HepG2 (cell line): ENCODE results near the gene PTPN12. TPM values are rescaled to one million over a fixed set of nuclear protein-coding genes. Genes with fewer than 3 reads are reported as not detected.

ENCODE experiments used
- AGO2 ChIP-seq: fragments of 200-400 bp; formaldehyde crosslinking; optimal IDR thresholded peaks from 2 replicates; pipeline ENCODE3; 2017; ENCODE audit warnings: mild to moderate bottlenecking, low read depth, low read length, moderate library complexity
- ARNT ChIP-seq: fragments of 450-650 bp; IDR thresholded peaks from 2 replicates; pipeline ENCODE4 v1.6.1; 2017
- CCAR2 ChIP-seq: fragments of 200-400 bp; formaldehyde crosslinking; optimal IDR thresholded peaks from 2 replicates; pipeline ENCODE3; 2018; ENCODE audit warnings: low read depth, mild to moderate bottlenecking, low read length, moderate library complexity
- GFI1 ChIP-seq: sonication (generic); formaldehyde crosslinking; IDR thresholded peaks from 2 replicates; pipeline ENCODE4 v1.5.0; 2020; ENCODE audit warnings: missing genetic modification reagents, mild to moderate bottlenecking, borderline replicate concordance
- HMGXB4 ChIP-seq, 2 experiments: sonication (generic) in 1 of 2; formaldehyde crosslinking in 1 of 2; IDR thresholded peaks; 2 replicates each; pipeline versions ENCODE4 v1.4.0 to v1.6.1; 2018 to 2020; ENCODE audit warnings: missing genetic modification reagents in 2 of 2, borderline replicate concordance in 1 of 2, low read depth in 1 of 2, mild to moderate bottlenecking in 1 of 2, missing biosample characterization in 1 of 2
- HNF4A ChIP-seq: sonication (generic); formaldehyde crosslinking; IDR thresholded peaks from 2 replicates; pipeline ENCODE4 v1.4.0; 2020; ENCODE audit warnings: missing genetic modification reagents
- KDM1A ChIP-seq: IDR thresholded peaks from 2 replicates; pipeline ENCODE4 v1.6.1; 2016; ENCODE audit warnings: missing compliant biosample characterization
- MAF1 ChIP-seq: sonication (generic); formaldehyde crosslinking; IDR thresholded peaks from 2 replicates; pipeline ENCODE4 v1.5.0; 2020; ENCODE audit warnings: missing genetic modification reagents, borderline replicate concordance
- MBD4 ChIP-seq: IDR thresholded peaks from 2 replicates; pipeline ENCODE4 v1.6.1; 2012; ENCODE audit warnings: low read length, inconsistent platforms, borderline replicate concordance
- RFX5 ChIP-seq: IDR thresholded peaks from 2 replicates; pipeline ENCODE4 v1.6.1; 2011; ENCODE audit warnings: low read depth, low read length, improper control_type of control experiment
- SAFB2 ChIP-seq: sonication (generic); formaldehyde crosslinking; IDR thresholded peaks from 2 replicates; pipeline ENCODE4 v1.5.1; 2020; ENCODE audit warnings: missing genetic modification reagents, low read depth, mild to moderate bottlenecking, borderline replicate concordance
- SIX4 ChIP-seq: sonication (generic); formaldehyde crosslinking; IDR thresholded peaks from 2 replicates; pipeline ENCODE4 v1.4.0; 2020; ENCODE audit warnings: missing genetic modification reagents
- SOX6 ChIP-seq, 2 experiments: fragments of 450-650 bp in 1 of 2; sonication (generic) in 1 of 2; formaldehyde crosslinking in 1 of 2; IDR thresholded peaks; 2 replicates each; pipeline versions ENCODE4 v1.4.0 to v1.6.1; 2017 to 2020; ENCODE audit warnings: antibody characterized with exemption in 1 of 2, mild to moderate bottlenecking in 1 of 2, missing genetic modification reagents in 1 of 2
- ZBTB1 ChIP-seq: sonication (generic); formaldehyde crosslinking; IDR thresholded peaks from 2 replicates; pipeline ENCODE4 v1.4.0; 2020; ENCODE audit warnings: missing genetic modification reagents, borderline replicate concordance
- ZBTB10 ChIP-seq: sonication (generic); formaldehyde crosslinking; IDR thresholded peaks from 2 replicates; pipeline ENCODE4 v1.4.0; 2020; ENCODE audit warnings: missing genetic modification reagents, borderline replicate concordance
- ZBTB34 ChIP-seq: sonication (generic); formaldehyde crosslinking; IDR thresholded peaks from 2 replicates; pipeline ENCODE4 v1.8.0; 2022; ENCODE audit warnings: mild to moderate bottlenecking, missing genetic modification reagents
- ZFP37 ChIP-seq: sonication (generic); formaldehyde crosslinking; IDR thresholded peaks from 2 replicates; pipeline ENCODE4 v1.4.0; 2020; ENCODE audit warnings: missing genetic modification reagents, borderline replicate concordance
- ZNF331 ChIP-seq: sonication (generic); formaldehyde crosslinking; IDR thresholded peaks from 2 replicates; pipeline ENCODE4 v1.4.0; 2020; ENCODE audit warnings: missing genetic modification reagents
- ZNF354B ChIP-seq: sonication (generic); formaldehyde crosslinking; IDR thresholded peaks from 2 replicates; pipeline ENCODE4 v1.8.0; 2022; ENCODE audit warnings: mild to moderate bottlenecking, missing genetic modification reagents
- ZNF552 ChIP-seq: sonication (generic); formaldehyde crosslinking; IDR thresholded peaks from 2 replicates; pipeline ENCODE4 v1.9.0; 2022; ENCODE audit warnings: missing genetic modification reagents, mild to moderate bottlenecking, borderline replicate concordance
- polyA plus RNA-seq, 8 experiments: library from polyadenylated mRNA; depleted of rRNA in 3 of 8; stranded (reverse) in 7 of 8; unstranded in 1 of 8; fragments of >200 nt; fragmentation: Illumina TruSeq in 4 of 8; extraction: Trizol in 4 of 8; gene quantifications; 2 replicates each; pipeline versions ENCODE4 v1.2.1 to v1.2.3, GENCODE V29; 2011 to 2016; ENCODE audit warnings: low read depth in 4 of 8, missing spikeins in 1 of 8, mixed read lengths in 1 of 8; ENCODE audit not compliant: insufficient read depth in 1 of 8
- total RNA-seq, 5 experiments: library from RNA; depleted of rRNA; stranded (reverse); fragments of >200 nt; fragmentation: Illumina TruSeq; extraction: Trizol; gene quantifications; 2 replicates each; pipeline ENCODE4 v1.2.3, GENCODE V29; 2016; ENCODE audit warnings: low read depth in 1 of 5
- TF ChIP-seq, protein P1 (sequence below): sonication (generic); formaldehyde crosslinking; IDR thresholded peaks from 2 replicates; pipeline ENCODE4 v1.8.0; 2022; ENCODE audit warnings: missing genetic modification reagents, mild to moderate bottlenecking, moderate library complexity, borderline replicate concordance

PTPN12 gene
- total and polyA plus RNA-seq, 2 of the 13 experiments (the other 11 are each of a cell fraction or from before 2014, with no cell fraction given) = 22.9 to 56.8 TPM

DNA sequence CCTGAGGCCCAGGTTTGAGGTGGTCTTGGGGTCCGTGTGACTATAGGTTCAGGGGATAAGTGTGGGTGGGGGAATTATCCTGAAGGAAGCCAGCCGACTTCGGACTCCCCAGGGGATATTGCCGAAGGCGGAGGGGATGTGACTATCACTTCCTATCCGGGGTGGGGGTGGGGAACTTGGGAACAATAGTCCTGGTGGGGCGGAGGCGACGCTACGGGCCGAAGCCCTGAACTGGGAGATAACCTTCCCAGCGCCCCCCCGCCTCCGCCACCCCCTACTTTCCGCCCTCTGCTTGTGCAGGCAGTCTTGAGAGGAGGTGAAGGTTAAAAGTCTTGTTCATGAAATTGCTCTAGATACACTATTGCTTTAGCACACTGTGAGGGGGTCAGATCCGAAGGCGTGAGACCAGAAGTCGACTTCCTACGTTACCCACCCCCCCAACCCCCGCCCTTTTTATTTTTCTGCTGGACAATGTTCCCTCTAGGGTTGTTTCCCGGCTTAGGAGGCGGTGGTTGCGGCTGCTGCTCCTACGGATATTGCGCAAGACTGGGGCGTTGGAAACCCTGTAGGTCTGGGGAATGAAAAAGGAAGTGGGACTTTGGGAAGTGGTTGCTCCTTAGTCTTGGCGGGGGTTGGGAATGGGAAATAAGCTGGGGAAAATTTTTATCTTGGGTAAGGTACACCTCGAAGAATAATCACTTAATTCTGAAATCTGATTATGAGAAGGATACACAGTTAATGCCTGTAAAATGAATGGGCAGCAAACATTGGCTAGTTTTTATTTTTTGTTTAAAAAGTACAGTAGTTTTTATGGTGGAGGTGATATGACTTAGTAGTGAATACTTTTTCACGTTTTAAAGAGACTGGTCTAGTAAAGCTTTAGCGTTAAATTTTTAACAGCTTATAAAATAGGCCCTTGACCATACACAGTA, 1.5 kb downstream of the PTPN12 start (continued):
- TF ChIP-seq, protein P1, sequence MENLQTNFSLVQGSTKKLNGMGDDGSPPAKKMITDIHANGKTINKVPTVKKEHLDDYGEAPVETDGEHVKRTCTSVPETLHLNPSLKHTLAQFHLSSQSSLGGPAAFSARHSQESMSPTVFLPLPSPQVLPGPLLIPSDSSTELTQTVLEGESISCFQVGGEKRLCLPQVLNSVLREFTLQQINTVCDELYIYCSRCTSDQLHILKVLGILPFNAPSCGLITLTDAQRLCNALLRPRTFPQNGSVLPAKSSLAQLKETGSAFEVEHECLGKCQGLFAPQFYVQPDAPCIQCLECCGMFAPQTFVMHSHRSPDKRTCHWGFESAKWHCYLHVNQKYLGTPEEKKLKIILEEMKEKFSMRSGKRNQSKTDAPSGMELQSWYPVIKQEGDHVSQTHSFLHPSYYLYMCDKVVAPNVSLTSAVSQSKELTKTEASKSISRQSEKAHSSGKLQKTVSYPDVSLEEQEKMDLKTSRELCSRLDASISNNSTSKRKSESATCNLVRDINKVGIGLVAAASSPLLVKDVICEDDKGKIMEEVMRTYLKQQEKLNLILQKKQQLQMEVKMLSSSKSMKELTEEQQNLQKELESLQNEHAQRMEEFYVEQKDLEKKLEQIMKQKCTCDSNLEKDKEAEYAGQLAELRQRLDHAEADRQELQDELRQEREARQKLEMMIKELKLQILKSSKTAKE (CRISPR knock-in tag) = peak; percentile 31
- TF ChIP-seq ARNT (no peak), HNF4A (no peak), RFX5 (no peak), ZBTB10 (CRISPR knock-in tag) (no peak), ZNF331 (CRISPR knock-in tag) (peak; percentile 19), SAFB2 (CRISPR knock-in tag) (no peak), HMGXB4 (CRISPR knock-in tag; IDR thresholded peaks at IDR 0.05; ENCODE audit: borderline replicate concordance in 1 of 2, low read depth in 1 of 2) (peak; percentile 45 to 51; a peak in 2 of 4 replicates), SIX4 (CRISPR knock-in tag) (no peak), MAF1 (CRISPR knock-in tag) (no peak), GFI1 (peak; percentile 10; the same call in 1 of the 2 replicates), ZNF354B (CRISPR knock-in tag) (no peak), ZBTB34 (CRISPR knock-in tag) (no peak), SOX6 (IDR thresholded peaks at IDR 0.05) (no peak), SOX6 (CRISPR knock-in tag; IDR thresholded peaks at IDR 0.05) (peak; percentile 91), ZFP37 (CRISPR knock-in tag) (no peak), KDM1A (no peak), AGO2 (no peak), CCAR2 (peak; percentile 32), ZBTB1 (no peak), ZNF552 (CRISPR knock-in tag) (no peak), MBD4 (no peak)
